Upper lobe of right lung (tissue), 1 donor: ENCODE measurements around the gene GRK4. TPM values are rescaled to one million over a fixed set of nuclear protein-coding genes. Genes with fewer than 3 reads are reported as not detected.
"Not testable (repeated sequence)": the region's sequence is repeated elsewhere in the genome, so short reads cannot be mapped to it uniquely, and the experiment has no call there.

ENCODE experiments used
- ATAC-seq: fragments of 200-7000 bp; cut with Tn5 transposase; one replicate; pipeline ENCODE4 v1.9.1; 2020; ENCODE audit warnings: mild to moderate bottlenecking, moderate library complexity
- DNase-seq: peaks from one replicate; pipeline ENCODE4 v3.0.0-alpha.2; 2020
- H3K27ac ChIP-seq: fragments of 200-600 bp; one replicate; pipeline ENCODE4 v1.8.0; 2022
- H3K27me3 ChIP-seq: fragments of 200-600 bp; one replicate; pipeline ENCODE4 v1.8.0; 2022; ENCODE audit warnings: mild to moderate bottlenecking
- H3K36me3 ChIP-seq: fragments of 200-600 bp; one replicate; pipeline ENCODE4 v1.8.0; 2022
- H3K4me1 ChIP-seq: fragments of 200-600 bp; one replicate; pipeline ENCODE4 v1.8.0; 2022
- H3K4me3 ChIP-seq: fragments of 200-600 bp; one replicate; pipeline ENCODE4 v1.8.0; 2022; ENCODE audit warnings: mild to moderate bottlenecking
- H3K9me3 ChIP-seq: fragments of 200-600 bp; one replicate; pipeline ENCODE4 v1.8.0; 2022
- intact Hi-C: fragments of 100-400 bp; cut with DNase I; formaldehyde crosslinking; loops from one replicate; pipeline ENCODE4 v1.11.0; 2022
- total RNA-seq: library from RNA; stranded (reverse); fragmentation: NEBNext Ultra II Directional; extraction: Animal tissue kit (Norgen Biotek cat#: 25700); gene quantifications from one replicate; pipeline ENCODE4 v1.2.1, GENCODE V29; 2021
- TF ChIP-seq, protein P1 (sequence below): fragments of 200-600 bp; IDR thresholded peaks from one replicate; pipeline ENCODE4 v1.8.0; 2022; ENCODE audit warnings: antibody characterized with exemption
- donor health status: DM: no; HTN: yes; CAD: no; lungs with severe emphysema.

GRK4 gene
- total RNA-seq, 1 donor from 2014 or later: 8.0 TPM

GRCh38 chr4:2942532-2943363 is 20.6 kb upstream of the GRK4 start:
- peak; percentile 86 for ATAC-seq

GRCh38 chr4:2943364-2944090 is 19.8 kb upstream of the GRK4 start:
- intact Hi-C loops: no loop called here
- no peak overlapping the region for H3K4me3 ChIP-seq
- no peaks in the 10 kb centered on the region for H3K9me3 ChIP-seq
- no peak overlapping the region for H3K27ac ChIP-seq
- ATAC-seq (no peak), DNase-seq (no peak)
- peaks cover 97% of the 10 kb centered on the region for H3K36me3 ChIP-seq
- peaks cover 4% of the 10 kb centered on the region for H3K4me1 ChIP-seq
- TF ChIP-seq, protein P1, sequence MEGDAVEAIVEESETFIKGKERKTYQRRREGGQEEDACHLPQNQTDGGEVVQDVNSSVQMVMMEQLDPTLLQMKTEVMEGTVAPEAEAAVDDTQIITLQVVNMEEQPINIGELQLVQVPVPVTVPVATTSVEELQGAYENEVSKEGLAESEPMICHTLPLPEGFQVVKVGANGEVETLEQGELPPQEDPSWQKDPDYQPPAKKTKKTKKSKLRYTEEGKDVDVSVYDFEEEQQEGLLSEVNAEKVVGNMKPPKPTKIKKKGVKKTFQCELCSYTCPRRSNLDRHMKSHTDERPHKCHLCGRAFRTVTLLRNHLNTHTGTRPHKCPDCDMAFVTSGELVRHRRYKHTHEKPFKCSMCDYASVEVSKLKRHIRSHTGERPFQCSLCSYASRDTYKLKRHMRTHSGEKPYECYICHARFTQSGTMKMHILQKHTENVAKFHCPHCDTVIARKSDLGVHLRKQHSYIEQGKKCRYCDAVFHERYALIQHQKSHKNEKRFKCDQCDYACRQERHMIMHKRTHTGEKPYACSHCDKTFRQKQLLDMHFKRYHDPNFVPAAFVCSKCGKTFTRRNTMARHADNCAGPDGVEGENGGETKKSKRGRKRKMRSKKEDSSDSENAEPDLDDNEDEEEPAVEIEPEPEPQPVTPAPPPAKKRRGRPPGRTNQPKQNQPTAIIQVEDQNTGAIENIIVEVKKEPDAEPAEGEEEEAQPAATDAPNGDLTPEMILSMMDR: no peak
- H3K27me3 ChIP-seq: no peaks in the 10 kb centered on the region

More at GRCh38 chr4:2942532-2943363, 20.6 kb upstream of the GRK4 start:
- peak overlapping the region; percentile 47 for H3K27ac ChIP-seq
- TF ChIP-seq, protein P1: no peak
- H3K4me3 ChIP-seq: no peak overlapping the region
- H3K36me3 ChIP-seq: peaks cover 97% of the 10 kb centered on the region
- H3K9me3 ChIP-seq: no peaks in the 10 kb centered on the region
- H3K4me1 ChIP-seq: peaks cover 4% of the 10 kb centered on the region
- DNase-seq: peak; percentile 81
- intact Hi-C loops: no loop called here
- no peaks in the 10 kb centered on the region for H3K27me3 ChIP-seq

- TF ChIP-seq, protein P1: no peak
- Histone ChIP-seq H3K4me1 (peaks cover 4% of the 10 kb centered on the region), H3K27ac (peak overlapping the region; percentile 6), H3K27me3 (no peaks in the 10 kb centered on the region), H3K4me3 (no peak overlapping the region), H3K36me3 (peaks cover 97% of the 10 kb centered on the region), H3K9me3 (no peaks in the 10 kb centered on the region)
- no peak for DNase-seq
- intact Hi-C loops: no loop called here
- no peak for ATAC-seq
These were observed 19.3 kb upstream of the GRK4 start for GRCh38 chr4:2944091-2944482.

DNA sequence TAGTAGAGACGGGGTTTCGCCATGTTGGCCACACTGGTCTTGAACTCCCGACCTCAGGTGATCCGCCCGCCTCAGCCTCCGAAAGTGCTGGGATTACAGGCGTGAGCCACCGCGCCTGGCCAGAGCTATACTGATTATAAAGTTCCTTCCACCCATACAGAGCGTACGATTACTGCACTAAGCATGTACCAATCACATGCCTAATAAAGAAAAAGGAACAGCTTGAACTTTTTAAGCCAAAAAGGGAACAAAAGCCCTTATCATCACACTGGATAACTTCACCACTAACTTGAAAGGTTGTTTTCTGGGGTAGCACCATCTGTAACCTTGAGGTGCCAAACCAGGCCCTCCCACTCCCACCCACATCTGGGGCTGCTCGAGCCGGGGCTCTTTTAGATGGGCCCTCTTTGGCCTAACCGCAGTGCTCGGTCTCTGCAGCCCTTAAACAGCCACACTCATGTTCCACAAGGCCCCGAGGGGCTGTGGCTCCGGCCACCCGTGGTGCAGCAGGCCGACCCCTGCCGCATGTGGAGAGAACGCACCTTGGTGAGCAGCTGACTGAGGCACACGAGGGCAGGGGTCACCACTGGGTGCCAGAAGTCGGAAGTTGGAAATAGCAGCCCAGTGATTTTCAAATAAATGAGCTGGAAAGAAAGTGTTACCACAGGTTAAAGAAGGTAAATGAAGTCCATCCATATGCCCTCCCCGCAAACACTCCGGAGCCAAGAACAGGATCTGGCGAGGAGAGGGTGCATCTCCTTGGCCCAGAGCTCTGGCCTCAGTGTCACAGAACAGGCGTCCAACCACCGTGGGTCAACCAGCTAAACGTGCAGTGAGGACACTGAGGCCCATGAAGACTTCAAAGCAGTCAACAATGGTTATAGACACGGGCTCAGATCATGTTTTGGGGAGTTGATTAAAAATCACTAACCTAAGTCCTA is 18.5 kb upstream of the GRK4 start:
- ATAC-seq (peak; percentile 14), DNase-seq (no peak)
- H3K27ac ChIP-seq: peak overlapping the region; percentile 6
- H3K36me3 ChIP-seq: peaks cover 97% of the 10 kb centered on the region
- no peaks in the 10 kb centered on the region for H3K27me3 ChIP-seq
- no peak overlapping the region for H3K4me3 ChIP-seq
- H3K4me1 ChIP-seq: peaks cover 4% of the 10 kb centered on the region
- TF ChIP-seq, protein P1: no peak
- no peaks in the 10 kb centered on the region for H3K9me3 ChIP-seq
- intact Hi-C loops: no loop called here

DNA sequence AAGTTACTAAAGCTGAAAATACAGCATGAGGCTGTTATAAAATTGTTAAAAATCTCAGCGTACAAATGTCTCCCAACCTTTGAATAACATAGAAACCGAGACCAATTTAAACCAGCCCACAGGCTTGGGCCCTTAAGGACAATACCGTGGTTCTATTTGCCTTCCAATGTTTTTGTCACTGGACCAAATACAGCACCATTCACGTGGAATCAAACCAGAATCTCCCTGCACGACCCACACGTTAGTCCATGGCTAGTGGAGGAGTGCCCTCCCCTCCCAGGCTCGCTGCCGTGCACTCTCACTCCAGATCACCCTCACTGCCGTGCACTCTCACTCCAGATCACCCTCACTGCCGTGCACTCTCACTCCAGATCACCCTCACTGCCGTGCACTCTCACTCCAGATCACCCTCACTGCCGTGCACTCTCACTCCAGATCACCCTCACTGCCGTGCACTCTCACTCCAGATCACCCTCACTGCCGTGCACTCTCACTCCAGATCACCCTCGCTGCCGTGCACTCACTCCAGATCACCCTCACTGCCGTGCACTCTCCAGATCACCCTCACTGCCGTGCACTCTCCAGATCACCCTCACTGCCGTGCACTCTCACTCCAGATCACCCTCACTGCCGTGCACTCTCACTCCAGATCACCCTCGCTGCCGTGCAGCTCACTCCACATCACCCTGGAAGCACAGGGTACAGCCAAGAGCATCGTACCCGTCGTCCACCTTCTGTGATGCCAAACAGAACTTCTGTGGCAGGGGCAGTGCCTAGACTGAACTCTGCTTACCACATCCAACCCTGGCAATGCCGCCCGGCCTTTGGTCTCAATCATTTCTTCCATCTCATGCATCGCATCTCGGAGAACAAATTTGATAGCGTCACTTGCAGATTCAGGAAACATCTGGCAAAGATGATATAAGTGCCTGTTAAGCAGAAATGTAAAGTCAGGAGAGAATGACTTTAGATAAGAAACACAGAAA is 17.5 kb upstream of the GRK4 start:
- DNase-seq: peak; percentile 39
- peaks cover 97% of the 10 kb centered on the region for H3K36me3 ChIP-seq
- H3K27me3 ChIP-seq, H3K4me3 ChIP-seq, ATAC-seq, H3K27ac ChIP-seq, H3K4me1 ChIP-seq, H3K9me3 ChIP-seq, intact Hi-C loops: not testable (repeated sequence)
